ENCODE measurements around the gene NEGR1. TPM values are rescaled to one million over a fixed set of nuclear protein-coding genes. Genes with fewer than 3 reads are reported as not detected.

NEGR1 gene
- total and polyA plus RNA-seq, 2 donors (not counting 3 experiments of a cell fraction or from before 2014, with no cell fraction given) = 6.8 to 21.8 TPM

- no peaks in the 10 kb centered on the region for H3K36me3 ChIP-seq (ENCODE audit: control insufficient read depth in 2 of 2, extremely low read depth in 1 of 2, insufficient read depth in 2 of 2, low read length in 2 of 2)
- H2AFZ ChIP-seq (ENCODE audit: low read depth, low read length) = no peak overlapping the region
- H3K4me3 ChIP-seq (replicated peaks in 1 of 3; ENCODE audit: insufficient read depth in 1 of 3, low read depth in 1 of 3, low read length in 3 of 3) = no peak overlapping the region
- H3K9ac ChIP-seq (replicated peaks; ENCODE audit: extremely low read depth, insufficient read depth, low read length) = no peak overlapping the region
- FAIRE-seq (no peak), DNase-seq (ENCODE audit: low read depth, low spot score) (no peak)
- H3K27me3 ChIP-seq (ENCODE audit: control insufficient read depth in 2 of 2, insufficient read depth in 2 of 2, low read length in 2 of 2) = no peaks in the 10 kb centered on the region
- intact Hi-C loops (cut with micrococcal nuclease) (no loop called here), dilution Hi-C loops (cut with MboI; ENCODE audit: extremely low pct_ligation_motif_present, low sequenced_read_pairs) (no loop called here)
- H3K4me1 ChIP-seq (ENCODE audit: control insufficient read depth, extremely low read depth, insufficient read depth, low read length) = no peaks in the 10 kb centered on the region
- no peak overlapping the region for H3K27ac ChIP-seq (ENCODE audit: insufficient read depth, low read depth, low read length)
- no peaks in the 10 kb centered on the region for H4K20me1 ChIP-seq (replicated peaks; ENCODE audit: control insufficient read depth, extremely low read depth, insufficient read depth, low read length)
- no peaks in the 10 kb centered on the region for H3K9me3 ChIP-seq (replicated peaks; ENCODE audit: control insufficient read depth, insufficient read depth, low read length)
- BruUV-seq (replicated peaks) = no TSS peak
- CTCF ChIA-PET = interaction anchor here (1.0 kb wide), 1 partner anchor 11 kb away, joined by 3 read pairs; no protein-coding TSS in a partner anchor
- POLR2A ChIA-PET = no interaction called here
- H3K79me2 ChIP-seq (ENCODE audit: control insufficient read depth, insufficient read depth, low read length) = no peaks in the 10 kb centered on the region
- H3K9me1 ChIP-seq (replicated peaks; ENCODE audit: control insufficient read depth, extremely low read depth, insufficient read depth, low read length) = no peaks in the 10 kb centered on the region
- TF ChIP-seq, protein P1, sequence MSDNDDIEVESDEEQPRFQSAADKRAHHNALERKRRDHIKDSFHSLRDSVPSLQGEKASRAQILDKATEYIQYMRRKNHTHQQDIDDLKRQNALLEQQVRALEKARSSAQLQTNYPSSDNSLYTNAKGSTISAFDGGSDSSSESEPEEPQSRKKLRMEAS (IDR thresholded peaks at IDR 0.05; ENCODE audit: insufficient read depth, insufficient read length) = no peak
- no peak for TF ChIP-seq POLR2AphosphoS5 (IDR thresholded peaks at IDR 0.05; ENCODE audit: insufficient read depth, low read depth, low read length)
- TF ChIP-seq, protein P2, sequence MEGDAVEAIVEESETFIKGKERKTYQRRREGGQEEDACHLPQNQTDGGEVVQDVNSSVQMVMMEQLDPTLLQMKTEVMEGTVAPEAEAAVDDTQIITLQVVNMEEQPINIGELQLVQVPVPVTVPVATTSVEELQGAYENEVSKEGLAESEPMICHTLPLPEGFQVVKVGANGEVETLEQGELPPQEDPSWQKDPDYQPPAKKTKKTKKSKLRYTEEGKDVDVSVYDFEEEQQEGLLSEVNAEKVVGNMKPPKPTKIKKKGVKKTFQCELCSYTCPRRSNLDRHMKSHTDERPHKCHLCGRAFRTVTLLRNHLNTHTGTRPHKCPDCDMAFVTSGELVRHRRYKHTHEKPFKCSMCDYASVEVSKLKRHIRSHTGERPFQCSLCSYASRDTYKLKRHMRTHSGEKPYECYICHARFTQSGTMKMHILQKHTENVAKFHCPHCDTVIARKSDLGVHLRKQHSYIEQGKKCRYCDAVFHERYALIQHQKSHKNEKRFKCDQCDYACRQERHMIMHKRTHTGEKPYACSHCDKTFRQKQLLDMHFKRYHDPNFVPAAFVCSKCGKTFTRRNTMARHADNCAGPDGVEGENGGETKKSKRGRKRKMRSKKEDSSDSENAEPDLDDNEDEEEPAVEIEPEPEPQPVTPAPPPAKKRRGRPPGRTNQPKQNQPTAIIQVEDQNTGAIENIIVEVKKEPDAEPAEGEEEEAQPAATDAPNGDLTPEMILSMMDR (IDR thresholded peaks at IDR 0.05; ENCODE audit: extremely low read depth in 1 of 2, insufficient read depth in 1 of 2, low read depth in 1 of 2, low read length in 2 of 2) = no peak
- H3K4me2 ChIP-seq (ENCODE audit: insufficient read depth, low read length) = no peak overlapping the region
Measured at GRCh38 chr1:71498542-71498941, 783.8 kb downstream of the NEGR1 start.

DNA sequence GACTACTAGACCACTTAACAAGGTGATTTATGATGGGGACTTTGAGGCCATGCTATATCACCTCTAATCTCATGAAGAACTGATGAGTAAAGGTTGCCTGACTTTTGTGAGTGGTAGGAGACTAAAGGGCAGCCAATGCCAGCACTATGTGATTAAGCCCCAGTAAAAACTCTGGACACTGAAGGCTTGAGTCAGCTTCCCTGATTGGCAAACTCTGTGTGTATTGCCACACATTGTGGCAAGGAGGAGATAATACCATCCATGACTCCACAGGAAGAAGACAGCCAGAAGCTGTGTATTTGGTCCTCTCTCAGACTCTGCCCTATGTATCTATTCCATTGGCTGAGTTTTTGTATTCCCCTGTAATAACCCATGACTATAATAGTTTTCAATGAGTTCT lies 788.2 kb downstream of the NEGR1 start:
- Histone ChIP-seq H3K4me1 (ENCODE audit: control insufficient read depth, extremely low read depth, insufficient read depth, low read length) (no peaks in the 10 kb centered on the region), H3K9me3 (replicated peaks; ENCODE audit: control insufficient read depth, insufficient read depth, low read length) (no peaks in the 10 kb centered on the region), H3K4me3 (replicated peaks in 1 of 3; ENCODE audit: insufficient read depth in 1 of 3, low read depth in 1 of 3, low read length in 3 of 3) (no peak overlapping the region), H3K36me3 (ENCODE audit: control insufficient read depth in 2 of 2, extremely low read depth in 1 of 2, insufficient read depth in 2 of 2, low read length in 2 of 2) (no peaks in the 10 kb centered on the region), H3K27me3 (ENCODE audit: control insufficient read depth in 2 of 2, insufficient read depth in 2 of 2, low read length in 2 of 2) (no peaks in the 10 kb centered on the region), H3K79me2 (ENCODE audit: control insufficient read depth, insufficient read depth, low read length) (no peaks in the 10 kb centered on the region), H4K20me1 (replicated peaks; ENCODE audit: control insufficient read depth, extremely low read depth, insufficient read depth, low read length) (no peaks in the 10 kb centered on the region), H2AFZ (ENCODE audit: low read depth, low read length) (no peak overlapping the region), H3K4me2 (ENCODE audit: insufficient read depth, low read length) (no peak overlapping the region), H3K9me1 (replicated peaks; ENCODE audit: control insufficient read depth, extremely low read depth, insufficient read depth, low read length) (no peaks in the 10 kb centered on the region), H3K27ac (ENCODE audit: insufficient read depth, low read depth, low read length) (no peak overlapping the region), H3K9ac (replicated peaks; ENCODE audit: extremely low read depth, insufficient read depth, low read length) (no peak overlapping the region)
- CTCF ChIA-PET = no interaction called here
- DNase-seq (ENCODE audit: low read depth, low spot score) (no peak), FAIRE-seq (no peak)
- POLR2A ChIA-PET = no interaction called here
- no TSS peak for BruUV-seq (replicated peaks)
- dilution Hi-C loops (cut with MboI; ENCODE audit: extremely low pct_ligation_motif_present, low sequenced_read_pairs) = no loop called here
- no peak for TF ChIP-seq FOS (IDR thresholded peaks at IDR 0.05; ENCODE audit: borderline replicate concordance, insufficient read depth, low read length)
- TF ChIP-seq EZH2 (IDR thresholded peaks at IDR 0.05; ENCODE audit: borderline replicate concordance, low read depth, low read length, severe bottlenecking) = no peak
- TF ChIP-seq MYC (IDR thresholded peaks at IDR 0.05; ENCODE audit: low read depth, low read length) = no peak
- TF ChIP-seq, protein P1 (IDR thresholded peaks at IDR 0.05; ENCODE audit: insufficient read depth, insufficient read length) = no peak
- TF ChIP-seq POLR2AphosphoS5 (IDR thresholded peaks at IDR 0.05; ENCODE audit: insufficient read depth, low read depth, low read length) = no peak
- no peak for TF ChIP-seq POLR2A (IDR thresholded peaks at IDR 0.05; ENCODE audit: low read depth, low read length)
- TF ChIP-seq JUN (IDR thresholded peaks at IDR 0.05; ENCODE audit: borderline replicate concordance, insufficient read depth, insufficient read length, low read depth) = no peak
- TF ChIP-seq GATA2 (IDR thresholded peaks at IDR 0.05; ENCODE audit: insufficient read depth, insufficient read length, low read depth, low read length) = no peak
- TF ChIP-seq, protein P2 (IDR thresholded peaks at IDR 0.05; ENCODE audit: extremely low read depth in 1 of 2, insufficient read depth in 1 of 2, low read depth in 1 of 2, low read length in 2 of 2) = no peak
- intact Hi-C loops (cut with micrococcal nuclease) = no loop called here
